Esophagus squamous epithelium (tissue), 4 donors: ENCODE data around the gene CLSTN1.

Source experiments
- POLR2A ChIP-seq, 4 donors: fragments of 450-650 bp; IDR thresholded peaks; one replicate each; pipeline ENCODE4 v1.6.1; 2017; ENCODE audit warnings: antibody characterized with exemption in 4 of 4, mild to moderate bottlenecking in 4 of 4, moderate library complexity in 3 of 4
- TF ChIP-seq, protein P1 (sequence below), 6 experiments: fragments of 450-650 bp in 4 of 6; fragments of 200-600 bp in 2 of 6; sonication (generic) in 2 of 6; IDR thresholded peaks; one replicate each; pipeline ENCODE4 v1.5.1; 2016 to 2019; ENCODE audit warnings: antibody characterized with exemption in 6 of 6, mild to moderate bottlenecking in 4 of 6, moderate library complexity in 4 of 6

- TF ChIP-seq, protein P1, sequence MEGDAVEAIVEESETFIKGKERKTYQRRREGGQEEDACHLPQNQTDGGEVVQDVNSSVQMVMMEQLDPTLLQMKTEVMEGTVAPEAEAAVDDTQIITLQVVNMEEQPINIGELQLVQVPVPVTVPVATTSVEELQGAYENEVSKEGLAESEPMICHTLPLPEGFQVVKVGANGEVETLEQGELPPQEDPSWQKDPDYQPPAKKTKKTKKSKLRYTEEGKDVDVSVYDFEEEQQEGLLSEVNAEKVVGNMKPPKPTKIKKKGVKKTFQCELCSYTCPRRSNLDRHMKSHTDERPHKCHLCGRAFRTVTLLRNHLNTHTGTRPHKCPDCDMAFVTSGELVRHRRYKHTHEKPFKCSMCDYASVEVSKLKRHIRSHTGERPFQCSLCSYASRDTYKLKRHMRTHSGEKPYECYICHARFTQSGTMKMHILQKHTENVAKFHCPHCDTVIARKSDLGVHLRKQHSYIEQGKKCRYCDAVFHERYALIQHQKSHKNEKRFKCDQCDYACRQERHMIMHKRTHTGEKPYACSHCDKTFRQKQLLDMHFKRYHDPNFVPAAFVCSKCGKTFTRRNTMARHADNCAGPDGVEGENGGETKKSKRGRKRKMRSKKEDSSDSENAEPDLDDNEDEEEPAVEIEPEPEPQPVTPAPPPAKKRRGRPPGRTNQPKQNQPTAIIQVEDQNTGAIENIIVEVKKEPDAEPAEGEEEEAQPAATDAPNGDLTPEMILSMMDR (IDR thresholded peaks at IDR 0.05): no peak
- TF ChIP-seq POLR2A (IDR thresholded peaks at IDR 0.05): no peak
Measured at GRCh38 chr1:9871021-9871420, 47.3 kb upstream of the CLSTN1 start.
